GM12878 (cell line): ENCODE data around the gene MFAP4. TPM values are rescaled to one million over a fixed set of nuclear protein-coding genes. Genes with fewer than 3 reads are reported as not detected.

Experiments used
- ATAC-seq: fragments of 200-7000 bp; cut with Tn5 transposase; 3 replicates; pipeline ENCODE4 v1.9.1; 2020; ENCODE audit warnings: mild to moderate bottlenecking, moderate library complexity
- BruUV-seq: library from RNA; stranded (reverse); fragments of 400-500 nt; replicated peaks from 2 replicates; lab custom pipeline; 2021; lab: Mats Ljungman, UMichigan
- CTCF ChIA-PET: fragments of 300-600 bp; sonication (Branson Sonifier 250); formaldehyde crosslinking; extraction: SDS; loops from one replicate; lab custom pipeline; 2021; ENCODE audit warnings: inconsistent platforms; lab: Yijun Ruan, JAX
- POLR2A ChIA-PET: fragments of 350-600 bp; formaldehyde crosslinking; extraction: SDS; loops from one replicate; lab custom pipeline; 2021; ENCODE audit warnings: inconsistent platforms; lab: Charles Lee
- RAD21 ChIA-PET: fragments of 300-600 bp; sonication (Branson Sonifier 250); formaldehyde crosslinking; loops from one replicate; lab custom pipeline; 2023; ENCODE audit warnings: antibody characterized with exemption; ENCODE audit not compliant: unreplicated experiment; lab: Charles Lee
- SMC1A ChIA-PET: fragments of 300-600 bp; sonication (Branson Sonifier 250); formaldehyde crosslinking; loops from one replicate; lab custom pipeline; 2023; ENCODE audit not compliant: unreplicated experiment, uncharacterized antibody; lab: Charles Lee
- DNase-seq: peaks from one replicate; pipeline ENCODE4 v3.0.0-alpha.2; 2011; ENCODE audit warnings: low read depth, low spot score
- FAIRE-seq: peaks from 3 replicates; lab custom pipeline; 2011; peaks lifted over from hg19 to GRCh38; lab: Jason Lieb, UNC
- H2AFZ ChIP-seq: 2 replicates; pipeline ENCODE4 v1.6.0; 2011; ENCODE audit warnings: low read depth, low read length, control low read depth; ENCODE audit not compliant: control insufficient read depth
- H3K27ac ChIP-seq: 2 replicates; pipeline ENCODE4 v1.5.1; 2011; ENCODE audit warnings: control low read depth; ENCODE audit not compliant: control insufficient read depth, insufficient read depth
- H3K27me3 ChIP-seq, 2 experiments: replicated peaks in 1 of 2; 2 replicates each; pipeline versions ENCODE4 v1.6.0 to v1.6.1; 2011; ENCODE audit warnings: low read length in 1 of 2; ENCODE audit not compliant: control insufficient read depth in 2 of 2, insufficient read depth in 2 of 2
- H3K36me3 ChIP-seq, 2 experiments: 2 replicates each; pipeline ENCODE4 v1.5.1; 2011; ENCODE audit warnings: low read length in 1 of 2; ENCODE audit not compliant: control insufficient read depth in 2 of 2, insufficient read depth in 2 of 2
- H3K4me1 ChIP-seq: 2 replicates; pipeline ENCODE4 v1.6.1; 2011; ENCODE audit warnings: mild to moderate bottlenecking, low read length, moderate library complexity, mixed read lengths; ENCODE audit not compliant: control insufficient read depth, insufficient read depth
- H3K4me2 ChIP-seq: 2 replicates; pipeline ENCODE4 v1.6.0; 2011; ENCODE audit warnings: control low read depth; ENCODE audit not compliant: control insufficient read depth, insufficient read depth
- H3K4me3 ChIP-seq: fragments of 200-600 bp; sonication (generic); 2 replicates; pipeline ENCODE4 v1.5.1; 2016
- H3K79me2 ChIP-seq: 2 replicates; pipeline ENCODE4 v1.6.0; 2011; ENCODE audit warnings: low read length; ENCODE audit not compliant: control insufficient read depth, insufficient read depth
- H3K9ac ChIP-seq: 2 replicates; pipeline ENCODE4 v1.8.0; 2011; ENCODE audit warnings: low read length, control low read depth, mixed read lengths; ENCODE audit not compliant: control insufficient read depth, insufficient read depth
- H3K9me3 ChIP-seq: replicated peaks from 3 replicates; pipeline ENCODE4 v1.5.1; 2011; ENCODE audit warnings: mild to moderate bottlenecking, low read length; ENCODE audit not compliant: control insufficient read depth, insufficient read depth
- H4K20me1 ChIP-seq: 2 replicates; pipeline ENCODE4 v1.6.0; 2011; ENCODE audit not compliant: control insufficient read depth, insufficient read depth
- FOS ChIP-seq: IDR thresholded peaks from 3 replicates; pipeline ENCODE4 v1.6.1; 2011; ENCODE audit warnings: borderline replicate concordance; ENCODE audit not compliant: insufficient read length; ENCODE audit errors: extremely low read depth
- FOXK2 ChIP-seq: fragments of 450-650 bp; IDR thresholded peaks from 2 replicates; pipeline ENCODE4 v1.6.1; 2017; ENCODE audit warnings: mild to moderate bottlenecking, moderate library complexity
- IRF4 ChIP-seq: IDR thresholded peaks from 2 replicates; pipeline ENCODE4 v1.6.1; 2011; ENCODE audit warnings: low read depth, low read length
- JUND ChIP-seq: IDR thresholded peaks from 2 replicates; pipeline ENCODE4 v1.6.1; 2012; ENCODE audit warnings: low read depth, mild to moderate bottlenecking, low read length, improper control_type of control experiment, moderate library complexity
- KAT2A ChIP-seq: conservative IDR thresholded peaks from 2 replicates; pipeline ENCODE4 v1.6.1; 2011; ENCODE audit warnings: low read depth, low read length; ENCODE audit not compliant: control insufficient read depth
- MEF2B ChIP-seq: fragments of 450-650 bp; IDR thresholded peaks from 2 replicates; pipeline ENCODE4 v1.6.1; 2018; ENCODE audit warnings: mild to moderate bottlenecking, moderate library complexity; ENCODE audit not compliant: partially characterized antibody, poor library complexity, severe bottlenecking
- NFYB ChIP-seq: IDR thresholded peaks from 2 replicates; pipeline ENCODE4 v1.6.1; 2011; ENCODE audit warnings: low read depth, mild to moderate bottlenecking, low read length, improper control_type of control experiment, moderate library complexity; ENCODE audit not compliant: insufficient read depth
- POLR2AphosphoS2 ChIP-seq: IDR thresholded peaks from 2 replicates; pipeline ENCODE4 v1.6.1; 2011; ENCODE audit warnings: low read depth, mild to moderate bottlenecking, low read length, improper control_type of control experiment, moderate library complexity
- RAD21 ChIP-seq: IDR thresholded peaks from 2 replicates; pipeline ENCODE4 v1.6.1; 2011; ENCODE audit warnings: mild to moderate bottlenecking, low read depth, low read length, moderate library complexity; ENCODE audit not compliant: insufficient read depth
- SIX5 ChIP-seq: IDR thresholded peaks from 2 replicates; pipeline ENCODE4 v1.6.1; 2011; ENCODE audit warnings: mild to moderate bottlenecking, low read depth, low read length, moderate library complexity; ENCODE audit not compliant: severe bottlenecking
- SP1 ChIP-seq: IDR thresholded peaks from one replicate; pipeline ENCODE4 v1.6.1; 2011; ENCODE audit warnings: low read depth, low read length
- YY1 ChIP-seq: IDR thresholded peaks from 2 replicates; pipeline ENCODE4 v1.6.1; 2011; ENCODE audit warnings: low read depth, mild to moderate bottlenecking, low read length
- ZBTB33 ChIP-seq: fragments of 450-650 bp; IDR thresholded peaks from 2 replicates; pipeline ENCODE4 v1.6.1; 2017; ENCODE audit warnings: mild to moderate bottlenecking
- WGBS: methylation state at CpG from one replicate; pipeline ENCODE4 v1.1.6; 2016; ENCODE audit warnings: low lambda C conversion rate; ENCODE audit not compliant: insufficient replicate concordance, insufficient coverage; ENCODE audit errors: missing lambda C conversion rate; 5-methylcytosine and 5-hydroxymethylcytosine counted together
- in situ Hi-C: fragments of 300-500 bp; cut with MboI; formaldehyde crosslinking; loops from 9 replicates; pipeline ENCODE4 v1.14.3; 2018; ENCODE audit warnings: mixed read lengths
- intact Hi-C: fragments of 100-400 bp; cut with micrococcal nuclease; formaldehyde crosslinking; loops from one replicate; pipeline ENCODE4 v1.14.2; 2022; ENCODE audit not compliant: unreplicated experiment
- polyA plus RNA-seq, 11 experiments: library from polyadenylated mRNA; depleted of rRNA in 4 of 11; unstranded in 6 of 11; stranded (reverse) in 5 of 11; fragments of >200 nt; fragmentation: Nextera tagmentation in 4 of 11; fragmentation: Illumina TruSeq in 1 of 11; extraction: Ambion mirVana in 4 of 11; extraction: Trizol in 1 of 11; gene quantifications; 1 replicate in 1 of 11; 2 replicates in 10 of 11; pipeline versions ENCODE4 v1.2.1 to v1.2.3, GENCODE V29; 2011 to 2016; ENCODE audit warnings: inconsistent platforms in 2 of 11, missing spikeins in 2 of 11, low read depth in 1 of 11
- total RNA-seq, 4 experiments: library from RNA; depleted of rRNA in 3 of 4; stranded (reverse); fragments of >200 nt in 3 of 4; fragmentation: Illumina TruSeq in 1 of 4; extraction: Trizol in 1 of 4; gene quantifications; 2 replicates each; pipeline versions ENCODE4 v1.2.1 to v1.2.3, GENCODE V29; 2013 to 2021
- TF ChIP-seq, protein P1 (sequence below): IDR thresholded peaks from 2 replicates; pipeline ENCODE4 v1.6.1; 2012; ENCODE audit warnings: low read depth, low read length, improper control_type of control experiment

MFAP4 gene
- total and polyA plus RNA-seq, 10 of the 15 experiments (the other 5 are each of a cell fraction or from before 2014, with no cell fraction given): 0.08 to 0.28 (median 0.09) TPM; not detected in 7

DNA sequence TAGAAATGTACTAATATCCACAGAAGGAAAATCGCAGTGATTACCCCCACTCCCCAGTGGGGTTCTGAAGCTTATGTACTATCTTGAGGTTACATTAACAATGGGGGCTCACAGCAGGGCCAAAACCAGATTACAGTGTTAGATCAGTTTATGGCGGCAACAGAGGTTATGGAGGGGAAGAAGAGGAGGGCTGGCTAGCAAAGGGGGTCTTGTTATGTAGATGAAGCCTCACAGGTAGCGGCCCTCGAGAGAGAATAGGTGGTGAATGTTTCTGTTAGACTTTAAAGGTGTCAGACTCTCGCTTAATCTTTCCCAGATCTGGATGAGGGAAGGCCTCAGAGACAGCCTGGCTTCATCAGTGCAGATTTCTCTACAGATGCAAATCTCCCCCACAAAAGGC is 46.3 kb upstream of the MFAP4 start:
- CTCF ChIA-PET: interaction anchor here (0.8 to 1.4 kb wide), 3 partner anchors 27 to 70 kb away, joined by 3 to 4 read pairs (median 4); partner anchors contain the start of genes B9D1 and MAPK7
- ATAC-seq: no peak

More for the DNA sequence above, 46.3 kb upstream of the MFAP4 start:
- Histone ChIP-seq H3K9me3 (no peaks in the 10 kb centered on the region), H3K4me3 (no peak overlapping the region), H3K4me2 (no peak overlapping the region), H3K27me3 (no peaks in the 10 kb centered on the region; a peak in 1 of 4 replicates), H3K9ac (no peak overlapping the region), H3K27ac (no peak overlapping the region), H3K4me1 (no peaks in the 10 kb centered on the region), H4K20me1 (no peaks in the 10 kb centered on the region), H3K79me2 (no peaks in the 10 kb centered on the region), H2AFZ (no peak overlapping the region), H3K36me3 (no peaks in the 10 kb centered on the region)
- RAD21 ChIA-PET: no interaction called here
- BruUV-seq: no TSS peak
- in situ Hi-C loops: no loop called here
- no peak for TF ChIP-seq ZBTB33
- TF ChIP-seq, protein P1, sequence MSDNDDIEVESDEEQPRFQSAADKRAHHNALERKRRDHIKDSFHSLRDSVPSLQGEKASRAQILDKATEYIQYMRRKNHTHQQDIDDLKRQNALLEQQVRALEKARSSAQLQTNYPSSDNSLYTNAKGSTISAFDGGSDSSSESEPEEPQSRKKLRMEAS: no peak
- no peak for TF ChIP-seq KAT2A
- TF ChIP-seq FOXK2: no peak
- TF ChIP-seq MEF2B: no peak
- TF ChIP-seq SP1: no peak
- TF ChIP-seq YY1: no peak
- TF ChIP-seq IRF4: no peak
- TF ChIP-seq POLR2AphosphoS2: no peak
- TF ChIP-seq FOS: no peak
- no peak for TF ChIP-seq JUND
- TF ChIP-seq NFYB: no peak
- TF ChIP-seq RAD21: no peak
- no peak for TF ChIP-seq SIX5
- SMC1A ChIA-PET: interaction anchor here (1.1 to 1.2 kb wide), 2 partner anchors 14 to 102 kb away, joined by 3 to 4 read pairs; no protein-coding TSS in a partner anchor
- 32% methylated on average over 5 of the region's 5 CpGs for WGBS
- POLR2A ChIA-PET: no interaction called here
- no peak for FAIRE-seq
- intact Hi-C loops: no loop called here
- DNase-seq: no peak
